HEK293T (cell line): ENCODE data around the gene OPCML.

Experiments used
- ARNT ChIP-seq: fragments of 450-650 bp; IDR thresholded peaks from 2 replicates; pipeline ENCODE4 v1.6.1; 2017; ENCODE audit warnings: mild to moderate bottlenecking
- BHLHE40 ChIP-seq: fragments of 450-650 bp; IDR thresholded peaks from 2 replicates; pipeline ENCODE4 v1.6.1; 2016; ENCODE audit warnings: mild to moderate bottlenecking, moderate library complexity, borderline replicate concordance
- CTBP1 ChIP-seq: fragments of 450-650 bp; IDR thresholded peaks from 2 replicates; pipeline ENCODE4 v1.6.1; 2016; ENCODE audit warnings: borderline replicate concordance
- ELF4 ChIP-seq: fragments of 450-650 bp; IDR thresholded peaks from 2 replicates; pipeline ENCODE4 v1.6.1; 2017; ENCODE audit warnings: antibody characterized with exemption
- FOXA1 ChIP-seq: fragments of 450-650 bp; IDR thresholded peaks from 2 replicates; pipeline ENCODE4 v1.6.1; 2016; ENCODE audit warnings: mild to moderate bottlenecking
- FOXK2 ChIP-seq: fragments of 450-650 bp; IDR thresholded peaks from 2 replicates; pipeline ENCODE4 v1.6.1; 2016; ENCODE audit warnings: mild to moderate bottlenecking
- L3MBTL2 ChIP-seq: fragments of 450-650 bp; conservative IDR thresholded peaks from 2 replicates; pipeline ENCODE4 v1.6.1; 2016; ENCODE audit warnings: mild to moderate bottlenecking
- LEF1 ChIP-seq: fragments of 450-650 bp; IDR thresholded peaks from 2 replicates; pipeline ENCODE4 v1.6.1; 2017; ENCODE audit warnings: mild to moderate bottlenecking, borderline replicate concordance
- SP1 ChIP-seq: fragments of 450-650 bp; IDR thresholded peaks from 2 replicates; pipeline ENCODE4 v1.6.1; 2017
- TARDBP ChIP-seq: fragments of 450-650 bp; IDR thresholded peaks from 2 replicates; pipeline ENCODE4 v1.6.1; 2016
- ZNF384 ChIP-seq: fragments of 450-650 bp; IDR thresholded peaks from 2 replicates; pipeline ENCODE4 v1.6.1; 2016

GRCh38 chr11:132988411-132988810, 543.9 kb downstream of the OPCML start:
- no peak for TF ChIP-seq TARDBP
- TF ChIP-seq BHLHE40: no peak
- TF ChIP-seq SP1: no peak
- TF ChIP-seq CTBP1: no peak
- no peak for TF ChIP-seq LEF1
- no peak for TF ChIP-seq L3MBTL2
- TF ChIP-seq FOXA1: no peak
- TF ChIP-seq FOXK2: no peak
- TF ChIP-seq ARNT: no peak
- no peak for TF ChIP-seq ZNF384
- no peak for TF ChIP-seq ELF4
